CD4-positive, alpha-beta T cell treated with Interleukin-6 at 100 ng/mL for 8 hours (primary cell): Measurements from ENCODE around the gene SLC16A10.

Experiments used
- DNase-seq: peaks from one replicate; pipeline ENCODE4 v3.0.0-alpha.2; 2020; ENCODE audit warnings: mixed read lengths, low spot score

SLC16A10 gene

GRCh38 chr6:111259089-111259831, 172.0 kb downstream of the SLC16A10 start:
- DNase-seq: peak; percentile 99

- no peak for DNase-seq
Measured at GRCh38 chr6:111260570-111261298, 173.4 kb downstream of the SLC16A10 start.

GRCh38 chr6:111263837-111264236, 176.5 kb downstream of the SLC16A10 start:
- no peak for DNase-seq

- DNase-seq: no peak
Measured at GRCh38 chr6:111265842-111266241, 178.5 kb downstream of the SLC16A10 start.

DNA sequence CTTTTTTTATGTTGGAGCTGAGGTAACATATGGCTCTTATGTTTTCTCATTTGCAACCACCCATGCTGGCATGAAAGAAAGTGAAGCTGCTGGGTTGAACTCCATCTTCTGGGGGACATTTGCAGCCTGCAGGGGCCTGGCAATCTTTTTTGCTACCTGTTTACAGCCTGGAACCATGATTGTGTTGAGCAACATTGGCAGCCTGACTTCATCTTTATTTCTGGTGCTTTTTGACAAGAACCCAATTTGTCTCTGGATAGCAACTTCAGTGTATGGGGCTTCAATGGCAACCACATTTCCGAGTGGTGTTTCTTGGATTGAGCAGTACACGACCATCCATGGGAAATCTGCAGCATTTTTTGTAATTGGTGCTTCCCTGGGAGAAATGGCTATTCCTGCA, 179.0 kb downstream of the SLC16A10 start:
- no peak for DNase-seq

- DNase-seq: no peak
Measured at GRCh38 chr6:111267764-111268333, 180.5 kb downstream of the SLC16A10 start.

DNA sequence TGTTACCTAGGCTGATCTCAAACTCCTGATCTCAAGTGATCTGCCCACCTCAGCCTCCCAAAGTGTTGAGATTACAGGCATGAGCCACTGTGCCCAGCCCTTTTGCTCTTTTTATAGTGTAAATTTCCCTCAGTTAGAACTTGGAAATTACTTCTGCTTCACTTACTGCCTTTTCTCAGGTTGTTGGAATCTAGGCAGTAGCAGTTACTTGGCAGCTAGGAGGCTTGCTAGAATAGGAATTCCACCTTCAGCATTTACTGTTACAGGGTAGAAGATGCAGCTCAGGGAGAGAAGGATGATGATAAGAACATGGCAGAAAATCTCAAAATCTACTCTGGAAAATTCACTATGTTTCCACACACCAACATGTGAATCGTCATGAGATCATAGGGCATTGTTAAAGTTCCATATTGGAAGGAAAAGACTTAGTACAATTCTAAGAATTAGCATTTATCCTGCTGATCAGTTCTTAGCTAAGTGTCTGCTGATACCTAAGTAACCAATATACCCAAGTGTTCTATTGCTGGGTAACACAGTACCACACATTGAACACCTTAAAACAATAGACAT, 182.2 kb downstream of the SLC16A10 start:
- no peak for DNase-seq

GRCh38 chr6:111270121-111270520, 182.8 kb downstream of the SLC16A10 start:
- DNase-seq: no peak

DNA sequence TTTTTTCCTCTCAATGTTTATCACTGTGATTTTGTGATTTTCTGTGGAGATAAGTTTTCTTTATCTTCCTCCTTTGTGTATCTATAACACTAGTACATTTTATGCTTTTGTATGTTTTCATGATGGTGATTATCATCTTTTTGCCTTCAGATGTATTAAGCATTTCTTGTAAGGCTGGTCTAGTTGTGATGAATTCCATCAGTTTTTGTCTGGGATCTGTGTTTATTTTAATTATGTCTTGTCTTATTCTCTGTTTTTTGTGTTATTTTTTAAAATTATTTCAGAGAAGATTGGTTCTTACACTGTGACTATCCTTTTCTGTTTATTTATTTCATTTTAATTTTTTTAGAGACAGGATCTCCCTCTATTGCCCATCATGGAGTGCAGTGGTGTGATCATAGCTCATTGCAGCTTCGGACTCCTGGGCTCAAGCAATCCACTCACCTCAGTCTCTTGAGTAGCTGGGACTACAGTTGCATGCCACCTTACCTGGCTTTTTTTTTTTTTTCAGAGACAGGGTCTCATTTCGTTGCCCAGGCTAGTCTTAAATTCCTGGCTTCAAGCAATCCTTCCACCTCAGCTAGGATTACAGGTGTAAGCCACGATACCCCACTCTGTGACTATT, 187.4 kb downstream of the SLC16A10 start:
- DNase-seq: no peak

GRCh38 chr6:111276335-111276734, 189.0 kb downstream of the SLC16A10 start:
- no peak for DNase-seq

DNA sequence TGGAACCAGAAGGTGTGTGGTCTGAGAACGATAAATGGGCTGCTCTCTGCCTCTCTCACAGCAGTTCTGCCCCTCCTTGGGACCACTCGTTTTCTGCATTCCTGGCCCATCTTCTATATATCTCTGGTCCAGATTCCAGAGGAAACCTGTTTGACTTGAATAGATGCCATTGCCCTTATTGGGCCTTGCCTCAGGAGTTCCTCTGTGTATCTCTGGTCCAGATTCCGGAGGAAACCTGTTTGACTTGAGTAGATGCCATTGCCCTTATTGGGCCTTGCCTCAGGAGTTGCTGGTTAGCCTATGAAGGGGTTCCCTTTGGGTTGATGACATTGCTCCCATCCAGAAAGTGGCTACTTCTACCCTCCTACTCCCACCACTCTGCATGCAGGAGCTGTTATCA, 189.4 kb downstream of the SLC16A10 start:
- no peak for DNase-seq

DNA sequence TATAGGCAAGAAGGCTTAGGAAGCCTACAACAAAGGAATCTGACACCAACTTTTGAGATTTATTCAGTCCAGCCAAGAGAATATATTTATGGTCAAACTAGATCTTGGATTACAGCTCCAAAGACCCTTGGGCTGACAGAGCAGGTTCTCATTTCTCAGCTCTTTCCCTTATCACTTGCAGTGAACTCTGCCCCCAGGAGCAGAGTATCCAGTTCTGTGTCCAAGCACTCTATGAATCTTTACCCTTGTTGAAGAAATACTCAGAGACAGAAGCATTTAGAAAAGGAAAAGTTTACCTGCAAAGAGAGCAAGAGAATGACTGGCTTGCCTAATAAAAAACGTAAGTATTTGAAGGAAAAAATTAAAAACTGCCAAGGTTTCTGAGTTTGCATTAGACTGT, 190.5 kb downstream of the SLC16A10 start:
- DNase-seq: no peak

DNA sequence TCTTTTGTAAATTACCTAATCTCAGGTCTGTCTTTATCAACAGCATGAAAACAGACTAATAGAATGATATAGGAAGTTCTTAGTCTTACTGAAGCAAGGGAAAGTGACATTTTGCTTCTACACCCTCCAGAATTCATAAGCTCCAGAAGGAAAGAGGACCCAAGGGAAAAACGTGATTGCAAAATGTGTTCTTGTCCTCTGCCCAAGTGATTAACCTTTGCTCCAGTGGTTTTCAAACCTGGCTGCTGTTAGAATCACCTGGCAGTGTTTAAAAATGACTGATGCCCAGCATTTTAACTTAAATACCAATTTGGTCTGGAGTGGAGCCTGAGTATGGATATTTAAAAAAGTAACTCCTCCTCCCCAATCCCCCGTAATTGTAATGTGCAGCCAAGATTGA, 191.4 kb downstream of the SLC16A10 start:
- no peak for DNase-seq

DNA sequence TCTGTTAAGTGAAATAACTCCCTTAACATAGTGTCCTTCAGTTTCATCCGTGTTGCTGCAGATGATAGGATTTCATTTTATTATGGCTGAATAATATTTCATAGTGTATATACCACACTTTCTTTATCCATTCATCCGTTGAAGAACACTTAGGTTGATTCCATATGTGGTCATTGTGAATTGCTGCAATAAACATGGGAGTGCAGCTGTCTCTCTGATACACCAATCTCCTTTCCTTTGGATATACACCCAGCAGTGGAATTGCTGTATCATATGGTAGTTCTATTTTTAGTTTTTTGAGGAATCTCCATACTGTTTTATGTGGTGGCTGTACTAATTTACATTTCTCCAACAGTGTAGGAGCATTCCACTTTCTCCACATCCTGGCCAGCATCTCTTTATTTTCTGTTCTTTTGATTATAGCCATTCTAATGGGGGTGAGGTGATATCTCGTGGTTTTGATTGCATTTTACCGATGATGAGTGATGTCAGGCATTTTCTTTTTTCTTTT, 193.2 kb downstream of the SLC16A10 start:
- DNase-seq: no peak
